Measurements from ENCODE around the gene LYRM9. TPM values are rescaled to one million over a fixed set of nuclear protein-coding genes. Genes with fewer than 3 reads are reported as not detected.
A peak's percentile ranks its signal among the peaks of the same experiment; 100 is the strongest.
"Not testable (repeated sequence)": the region's sequence is repeated elsewhere in the genome, so short reads cannot be mapped to it uniquely, and the experiment has no call there.

The LYRM9 gene
- total RNA-seq, 2 experiments from 2014 or later, result 6.0 to 6.1 TPM

- ChIA-PET POLR2A (no interaction called here), CTCF (interaction anchor here (1.3 to 2.2 kb wide), 2 partner anchors 10 to 54 kb away, joined by 3 to 10 read pairs; no protein-coding TSS in a partner anchor)
- H3K9me3 Mint-ChIP-seq, result no peaks in the 10 kb centered on the region
- H3K27me3 Mint-ChIP-seq, result peaks cover 8% of the 10 kb centered on the region
- no peak for DNase-seq
- H3K27ac Mint-ChIP-seq, result no peak overlapping the region
- H3K4me1 Mint-ChIP-seq, result peaks cover 5% of the 10 kb centered on the region
- no peaks in the 10 kb centered on the region for H3K36me3 Mint-ChIP-seq (ENCODE audit: low read depth)
- no peak overlapping the region for H3K4me3 Mint-ChIP-seq
Measured at GRCh38 chr17:27858621-27859305, 34.4 kb downstream of the LYRM9 start.

GRCh38 chr17:27856676-27857432 lies 36.3 kb downstream of the LYRM9 start:
- ChIA-PET POLR2A (no interaction called here), CTCF (no interaction called here)
- no peak overlapping the region for H3K4me3 Mint-ChIP-seq
- DNase-seq, result no peak
- H3K27me3 Mint-ChIP-seq, result peaks cover 21% of the 10 kb centered on the region
- H3K9me3 Mint-ChIP-seq, result no peaks in the 10 kb centered on the region
- no peaks in the 10 kb centered on the region for H3K36me3 Mint-ChIP-seq (ENCODE audit: low read depth)
- H3K27ac Mint-ChIP-seq, result no peak overlapping the region
- H3K4me1 Mint-ChIP-seq, result peaks cover 5% of the 10 kb centered on the region

GRCh38 chr17:27855454-27855853 lies 37.7 kb downstream of the LYRM9 start:
- no peak for DNase-seq
- ChIA-PET POLR2A (no interaction called here), CTCF (no interaction called here)
- H3K27ac Mint-ChIP-seq, result no peak overlapping the region
- no peaks in the 10 kb centered on the region for H3K9me3 Mint-ChIP-seq
- H3K36me3 Mint-ChIP-seq (ENCODE audit: low read depth), result no peaks in the 10 kb centered on the region
- peaks cover 5% of the 10 kb centered on the region for H3K4me1 Mint-ChIP-seq
- peaks cover 21% of the 10 kb centered on the region for H3K27me3 Mint-ChIP-seq
- H3K4me3 Mint-ChIP-seq, result no peak overlapping the region

- H3K36me3 Mint-ChIP-seq (ENCODE audit: low read depth), result no peaks in the 10 kb centered on the region
- no peak for DNase-seq
- ChIA-PET POLR2A (no interaction called here), CTCF (no interaction called here)
- H3K27ac Mint-ChIP-seq, result no peak overlapping the region
- no peaks in the 10 kb centered on the region for H3K9me3 Mint-ChIP-seq
- H3K4me1 Mint-ChIP-seq, result peaks cover 5% of the 10 kb centered on the region
- H3K27me3 Mint-ChIP-seq, result peaks cover 22% of the 10 kb centered on the region
- H3K4me3 Mint-ChIP-seq, result no peak overlapping the region
Measured at GRCh38 chr17:27854163-27854562, 39.0 kb downstream of the LYRM9 start.

GRCh38 chr17:27853091-27853490 lies 40.1 kb downstream of the LYRM9 start:
- ChIA-PET POLR2A (no interaction called here), CTCF (interaction anchor here (2.7 kb wide), 1 partner anchor 47 kb away, joined by 8 read pairs; no protein-coding TSS in a partner anchor)
- Mint-ChIP-seq H3K27ac (no peak overlapping the region), H3K4me1 (peaks cover 5% of the 10 kb centered on the region), H3K4me3 (no peak overlapping the region), H3K9me3 (no peaks in the 10 kb centered on the region), H3K27me3 (peaks cover 28% of the 10 kb centered on the region), H3K36me3 (ENCODE audit: low read depth) (no peaks in the 10 kb centered on the region)
- no peak for DNase-seq

- Mint-ChIP-seq H3K27me3 (peaks cover 25% of the 10 kb centered on the region), H3K36me3 (ENCODE audit: low read depth) (no peaks in the 10 kb centered on the region), H3K27ac (no peak overlapping the region), H3K4me1 (peaks cover 26% of the 10 kb centered on the region), H3K9me3 (peaks cover 3% of the 10 kb centered on the region), H3K4me3 (no peak overlapping the region)
- CTCF ChIA-PET, result interaction anchor here (0.6 kb wide), 1 partner anchor 9 kb away, joined by 3 read pairs; no protein-coding TSS in a partner anchor
- POLR2A ChIA-PET, result no interaction called here
- no peak for DNase-seq
Measured at GRCh38 chr17:27849474-27850185, 43.5 kb downstream of the LYRM9 start.

- POLR2A ChIA-PET, result no interaction called here
- H3K9me3 Mint-ChIP-seq, result peaks cover 3% of the 10 kb centered on the region
Measured at GRCh38 chr17:27848931-27849330, 44.2 kb downstream of the LYRM9 start.

GRCh38 chr17:27846808-27847307 lies 46.3 kb downstream of the LYRM9 start:
- H3K36me3 Mint-ChIP-seq (ENCODE audit: low read depth); DNase-seq; H3K27me3 Mint-ChIP-seq; H3K9me3 Mint-ChIP-seq: not testable (repeated sequence)
- Mint-ChIP-seq H3K4me3 (peak overlapping the region; percentile 56), H3K4me1 (peaks cover 26% of the 10 kb centered on the region), H3K27ac (peak overlapping the region; percentile 78)
- CTCF ChIA-PET, result interaction anchor here (1.2 to 2.8 kb wide), 7 partner anchors 33 to 89 kb away, joined by 3 to 21 read pairs (median 5); no protein-coding TSS in a partner anchor
- POLR2A ChIA-PET, result interaction anchor here (1.0 to 2.0 kb wide), 2 partner anchors 37 to 39 kb away, joined by 7 to 12 read pairs; no protein-coding TSS in a partner anchor

More at GRCh38 chr17:27848931-27849330, 44.2 kb downstream of the LYRM9 start:
- peaks cover 22% of the 10 kb centered on the region for H3K27me3 Mint-ChIP-seq
- H3K36me3 Mint-ChIP-seq (ENCODE audit: low read depth), result no peaks in the 10 kb centered on the region
- peaks cover 26% of the 10 kb centered on the region for H3K4me1 Mint-ChIP-seq
- CTCF ChIA-PET, result interaction anchor here (0.6 kb wide), 1 partner anchor 10 kb away, joined by 3 read pairs; no protein-coding TSS in a partner anchor
- H3K27ac Mint-ChIP-seq, result no peak overlapping the region
- no peak overlapping the region for H3K4me3 Mint-ChIP-seq
- no peak for DNase-seq

GRCh38 chr17:27846042-27846655 lies 47.0 kb downstream of the LYRM9 start:
- H3K36me3 Mint-ChIP-seq (ENCODE audit: low read depth), result no peaks in the 10 kb centered on the region
- H3K9me3 Mint-ChIP-seq, result peaks cover 3% of the 10 kb centered on the region
- peak overlapping the region; percentile 56 for H3K4me3 Mint-ChIP-seq
- CTCF ChIA-PET, result interaction anchor here (1.2 to 2.8 kb wide), 7 partner anchors 34 to 89 kb away, joined by 3 to 21 read pairs (median 5); no protein-coding TSS in a partner anchor
- H3K27ac Mint-ChIP-seq, result peak overlapping the region; percentile 78
- POLR2A ChIA-PET, result interaction anchor here (1.0 to 2.0 kb wide), 2 partner anchors 36 to 38 kb away, joined by 7 to 12 read pairs; no protein-coding TSS in a partner anchor
- peaks cover 10% of the 10 kb centered on the region for H3K27me3 Mint-ChIP-seq
- H3K4me1 Mint-ChIP-seq, result peaks cover 26% of the 10 kb centered on the region
- DNase-seq, result peak; percentile 39

GRCh38 chr17:27845264-27846041 lies 47.7 kb downstream of the LYRM9 start:
- CTCF ChIA-PET, result interaction anchor here (1.2 to 2.8 kb wide), 2 partner anchors 40 to 88 kb away, joined by 3 to 21 read pairs; no protein-coding TSS in a partner anchor
- peaks cover 11% of the 10 kb centered on the region for H3K27me3 Mint-ChIP-seq
- H3K9me3 Mint-ChIP-seq, result peaks cover 3% of the 10 kb centered on the region
- H3K4me1 Mint-ChIP-seq, result peaks cover 26% of the 10 kb centered on the region
- no peak overlapping the region for H3K4me3 Mint-ChIP-seq
- H3K36me3 Mint-ChIP-seq (ENCODE audit: low read depth), result no peaks in the 10 kb centered on the region
- POLR2A ChIA-PET, result interaction anchor here (1.0 to 2.0 kb wide), 3 partner anchors 36 to 37 kb away, joined by 4 to 12 read pairs (median 7); no protein-coding TSS in a partner anchor
- H3K27ac Mint-ChIP-seq, result no peak overlapping the region
- no peak for DNase-seq

- no peak overlapping the region for H3K4me3 Mint-ChIP-seq
- H3K27me3 Mint-ChIP-seq, result peaks cover 3% of the 10 kb centered on the region
- DNase-seq, result no peak
- no peaks in the 10 kb centered on the region for H3K36me3 Mint-ChIP-seq (ENCODE audit: low read depth)
- ChIA-PET POLR2A (no interaction called here), CTCF (no interaction called here)
- H3K9me3 Mint-ChIP-seq, result no peaks in the 10 kb centered on the region
- no peak overlapping the region for H3K27ac Mint-ChIP-seq
- peaks cover 3% of the 10 kb centered on the region for H3K4me1 Mint-ChIP-seq
Measured at GRCh38 chr17:27840688-27841087, 52.5 kb downstream of the LYRM9 start.

GRCh38 chr17:27840406-27840678 lies 52.8 kb downstream of the LYRM9 start:
- H3K4me3 Mint-ChIP-seq; H3K27ac Mint-ChIP-seq; CTCF ChIA-PET; POLR2A ChIA-PET; H3K36me3 Mint-ChIP-seq (ENCODE audit: low read depth); DNase-seq; H3K9me3 Mint-ChIP-seq; H3K4me1 Mint-ChIP-seq; H3K27me3 Mint-ChIP-seq: not testable (repeated sequence)

Data from activated CD4-positive, alpha-beta memory T cell treated with anti-CD3 and anti-CD28 coated beads, Interleukin-2, amount 10 ng/mL, durations not matched to agents 7 days and 5 days (primary cell).